HG03103 (cell line): ENCODE measurements around the gene UBE2E1.
A peak's percentile ranks its signal among the peaks of the same experiment; 100 is the strongest.
"Not testable (repeated sequence)": the region's sequence is repeated elsewhere in the genome, so short reads cannot be mapped to it uniquely, and the experiment has no call there.

Experiments used
- ATAC-seq: cut with Tn5 transposase; IDR thresholded peaks from one replicate; pipeline ENCODE4 v1.9.1; 2021; ENCODE audit warnings: low read depth; ENCODE audit not compliant: unreplicated experiment

UBE2E1 gene

GRCh38 chr3:23912335-23912734 is 106.6 kb downstream of the UBE2E1 start:
- ATAC-seq: not testable (repeated sequence)

- no peak for ATAC-seq
Observed at GRCh38 chr3:23913182-23913581, 107.4 kb downstream of the UBE2E1 start.

DNA sequence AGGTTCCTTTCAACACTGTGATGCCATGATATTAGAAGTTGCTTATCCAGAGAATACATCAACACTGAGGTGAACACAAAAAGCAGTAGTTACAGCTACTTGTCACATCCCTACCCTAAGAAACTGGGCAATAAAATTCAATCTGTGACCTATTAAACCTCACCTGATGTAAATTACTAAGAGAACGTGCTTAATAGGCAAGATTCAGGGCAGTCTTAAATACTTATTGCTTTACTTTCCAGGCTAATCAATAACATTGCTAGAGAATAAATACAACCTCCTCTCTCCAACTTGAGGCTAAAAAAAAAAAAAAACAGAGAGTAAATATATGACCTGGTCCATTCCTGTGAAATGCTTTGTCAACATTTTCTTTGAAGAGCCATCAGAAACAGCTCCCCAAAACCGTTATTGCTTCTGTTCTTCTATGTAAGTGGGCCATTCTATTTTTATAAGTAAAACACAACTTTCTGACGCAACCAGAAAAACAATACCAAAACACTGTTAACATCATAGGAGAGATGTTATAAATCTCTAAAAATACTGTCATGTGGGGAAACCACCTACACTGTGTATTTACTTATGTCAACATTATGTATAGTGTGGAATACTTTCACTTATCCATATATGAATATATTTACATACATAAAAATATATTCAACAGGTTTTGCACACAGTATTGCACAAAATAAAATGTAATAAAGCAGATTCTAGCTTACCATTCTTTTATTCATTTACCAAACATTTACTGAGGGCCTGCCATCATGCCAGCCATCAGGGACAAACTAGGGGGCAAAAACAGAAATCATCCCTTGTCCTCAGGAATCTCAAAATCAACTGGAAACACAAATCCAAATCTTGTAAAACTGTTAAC is 108.4 kb downstream of the UBE2E1 start:
- ATAC-seq: no peak

DNA sequence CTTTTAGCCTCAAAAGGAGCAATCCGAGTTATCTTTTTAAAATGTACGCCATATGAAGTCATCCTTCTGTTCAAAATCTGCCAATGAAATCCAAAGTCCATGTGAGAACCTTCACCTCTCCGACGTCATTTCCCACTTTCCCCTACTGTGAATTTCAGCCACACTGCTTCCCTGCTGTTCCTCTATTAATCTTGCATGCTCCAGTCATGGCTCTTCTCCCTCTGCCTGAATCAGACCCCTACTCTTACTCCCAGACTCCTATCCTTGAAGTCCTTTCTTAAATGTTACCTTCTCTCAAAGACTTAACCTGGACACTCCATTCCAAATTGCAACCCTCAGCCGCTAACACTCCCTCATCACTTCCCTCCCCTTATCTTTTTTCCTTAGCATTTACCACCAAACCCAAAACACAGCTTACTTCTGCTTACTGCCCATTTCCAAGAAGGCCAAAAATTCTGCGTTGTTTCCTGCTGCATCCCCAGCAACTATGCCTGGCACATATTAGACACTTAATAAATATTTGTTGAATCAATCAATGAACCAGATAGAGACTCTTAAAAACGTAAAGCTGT is 109.9 kb downstream of the UBE2E1 start:
- ATAC-seq: no peak

DNA sequence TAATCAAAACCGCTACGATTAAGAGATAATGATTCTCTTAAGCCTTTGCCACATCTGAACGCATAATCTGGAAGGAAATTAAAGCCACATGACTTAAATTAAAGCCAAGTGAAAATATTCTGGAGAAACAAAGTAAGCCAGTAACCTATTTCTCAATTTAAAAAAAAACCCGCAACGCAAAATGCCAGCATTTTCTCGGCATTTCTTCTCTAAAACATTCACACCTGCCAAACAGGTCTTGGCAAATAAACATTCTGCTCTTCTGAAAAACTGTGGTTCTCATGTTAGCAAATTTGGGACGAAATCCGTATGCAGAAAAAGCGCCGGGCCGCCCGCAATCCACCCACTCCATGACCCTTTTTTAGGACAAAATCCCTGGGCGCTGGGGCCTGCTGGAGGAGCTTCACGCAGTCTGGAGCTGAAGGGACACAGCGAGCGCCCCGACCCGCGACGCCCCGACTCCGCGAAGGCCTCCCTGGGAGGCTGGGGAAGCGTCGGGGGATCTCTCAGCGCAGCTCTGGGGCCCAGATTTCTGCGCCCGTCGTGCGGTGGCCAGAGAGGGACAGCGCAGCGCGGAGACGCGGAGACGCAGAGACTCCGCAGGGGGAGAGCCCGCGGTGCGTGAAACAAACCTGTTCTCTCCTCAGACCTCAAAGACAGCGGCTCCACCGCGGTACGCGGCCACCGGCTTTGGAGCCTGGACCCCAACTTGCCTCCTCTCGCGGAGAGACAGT is 110.6 kb downstream of the UBE2E1 start:
- ATAC-seq: peak; percentile 34

GRCh38 chr3:23916886-23917678 is 111.3 kb downstream of the UBE2E1 start, which contains the start of the genes NKIRAS1 and RPL15:
Gene NKIRAS1 (minus strand): TSS chr3:23916990. CDS start chr3:23910904, 6,086 bp downstream.
Gene RPL15 (plus strand): TSS chr3:23917132. CDS start chr3:23917860, 728 bp downstream.
- peak; percentile 90 for ATAC-seq

DNA sequence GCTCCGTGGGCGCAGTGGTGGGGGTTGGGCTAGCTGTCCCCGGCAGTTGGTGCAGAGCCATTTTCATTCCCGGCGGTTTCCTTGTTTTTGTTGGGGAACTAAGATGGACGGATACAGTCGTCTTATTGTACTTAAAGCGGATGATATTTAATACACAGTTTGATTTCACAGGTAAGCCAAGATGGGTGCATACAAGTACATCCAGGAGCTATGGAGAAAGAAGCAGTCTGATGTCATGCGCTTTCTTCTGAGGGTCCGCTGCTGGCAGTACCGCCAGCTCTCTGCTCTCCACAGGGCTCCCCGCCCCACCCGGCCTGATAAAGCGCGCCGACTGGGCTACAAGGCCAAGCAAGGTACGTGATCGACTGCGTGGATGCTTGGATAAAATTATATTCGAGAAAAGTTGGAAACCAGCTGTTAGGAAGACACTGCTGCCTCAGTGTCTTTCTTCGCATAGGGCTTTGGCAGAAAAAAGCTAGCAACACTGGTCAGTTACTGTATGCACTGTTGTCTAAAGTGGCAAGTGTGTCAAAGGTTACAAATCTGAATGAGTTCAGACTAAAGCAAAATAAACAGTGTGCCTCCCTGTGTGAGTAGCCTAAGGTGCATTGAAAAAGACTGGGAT is 112.0 kb downstream of the UBE2E1 start:
- not testable (repeated sequence) for ATAC-seq

DNA sequence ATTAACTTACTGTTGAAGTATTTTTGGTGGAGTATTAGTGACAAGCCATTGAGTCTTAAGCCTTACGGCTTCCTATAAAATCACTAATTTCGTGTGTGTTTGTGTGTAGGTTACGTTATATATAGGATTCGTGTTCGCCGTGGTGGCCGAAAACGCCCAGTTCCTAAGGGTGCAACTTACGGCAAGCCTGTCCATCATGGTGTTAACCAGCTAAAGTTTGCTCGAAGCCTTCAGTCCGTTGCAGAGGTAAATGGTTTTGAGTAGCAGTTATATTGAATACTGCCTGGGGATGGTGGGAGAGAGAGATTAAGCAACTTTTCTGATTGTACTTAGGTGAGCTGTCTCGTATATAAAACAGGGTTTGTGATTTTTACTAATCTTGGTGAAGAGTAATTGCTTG is 112.6 kb downstream of the UBE2E1 start:
- ATAC-seq: not testable (repeated sequence)

DNA sequence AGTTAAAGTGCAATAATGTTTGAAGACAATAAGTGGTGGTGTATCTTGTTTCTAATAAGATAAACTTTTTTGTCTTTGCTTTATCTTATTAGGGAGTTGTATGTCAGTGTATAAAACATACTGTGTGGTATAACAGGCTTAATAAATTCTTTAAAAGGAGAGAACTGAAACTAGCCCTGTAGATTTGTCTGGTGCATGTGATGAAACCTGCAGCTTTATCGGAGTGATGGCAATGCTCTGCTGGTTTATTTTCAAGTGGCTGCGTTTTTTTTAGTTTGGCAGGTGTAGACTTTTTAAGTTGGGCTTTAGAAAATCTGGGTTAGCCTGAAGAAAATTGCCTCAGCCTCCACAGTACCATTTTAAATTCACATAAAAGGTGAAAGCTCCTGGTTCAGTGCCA is 113.9 kb downstream of the UBE2E1 start:
- ATAC-seq: no peak

DNA sequence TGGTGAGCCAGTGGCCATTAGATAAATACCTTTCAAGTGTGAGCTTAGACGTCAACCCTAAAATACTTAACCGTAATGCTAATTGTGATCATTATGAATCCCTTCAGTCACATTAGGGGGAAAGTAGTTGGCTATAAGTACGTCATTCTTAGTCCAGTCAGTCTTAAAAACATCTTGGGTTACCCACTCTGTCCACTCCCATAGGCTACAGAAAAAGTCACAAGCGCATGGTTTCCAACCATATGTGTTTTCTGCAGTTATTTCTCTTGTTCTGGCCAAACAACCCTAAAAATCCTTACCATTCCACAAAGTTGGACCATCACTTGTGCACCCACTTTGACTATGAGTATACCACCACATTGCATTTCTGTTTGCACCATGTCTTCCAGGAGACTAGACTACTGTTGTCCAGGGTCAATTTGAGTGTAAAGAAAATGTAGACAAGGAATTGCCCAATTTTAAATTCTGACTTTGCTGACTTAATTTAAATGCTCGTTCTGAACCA is 114.4 kb downstream of the UBE2E1 start:
- ATAC-seq: no peak

- no peak for ATAC-seq
Observed at GRCh38 chr3:23921052-23921511, 115.3 kb downstream of the UBE2E1 start.

DNA sequence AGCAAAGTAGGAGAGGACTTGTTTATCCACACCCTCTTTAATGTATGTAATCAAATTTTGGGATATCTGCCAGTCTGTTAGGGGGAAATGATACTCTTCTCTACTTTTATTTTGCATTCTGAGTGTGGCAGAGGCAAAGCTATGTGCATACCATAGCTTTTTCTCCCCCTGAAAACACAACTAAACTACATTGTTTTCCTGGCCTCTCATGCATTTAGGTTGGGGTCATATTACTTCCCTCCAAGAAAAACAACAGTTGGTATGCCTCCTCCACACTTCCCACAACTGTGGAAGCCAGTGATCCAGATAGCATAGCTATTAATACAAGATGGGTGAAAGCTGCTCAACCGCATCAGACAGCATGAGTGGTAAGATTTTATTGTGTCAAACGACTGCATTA is 118.0 kb downstream of the UBE2E1 start:
- ATAC-seq: no peak

DNA sequence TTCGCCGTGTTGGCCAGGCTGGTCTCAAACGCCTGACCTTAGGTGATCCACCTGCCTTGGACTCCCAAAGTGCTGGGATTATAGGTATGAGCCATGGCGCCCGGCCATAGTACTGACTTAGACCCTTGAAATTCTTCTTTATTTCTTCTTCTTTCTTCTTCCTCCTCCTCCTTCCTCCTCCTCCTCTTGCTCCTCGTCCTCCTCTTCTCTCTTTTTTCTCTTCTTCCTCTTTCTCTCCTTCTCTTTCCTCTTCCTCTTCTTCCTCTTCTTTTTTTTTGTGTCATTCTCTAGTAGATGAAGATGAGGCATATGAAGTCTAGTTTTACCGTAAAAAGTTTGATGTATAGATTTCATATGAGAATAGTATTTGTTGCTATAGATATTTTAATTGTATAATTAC is 120.5 kb downstream of the UBE2E1 start:
- no peak for ATAC-seq

DNA sequence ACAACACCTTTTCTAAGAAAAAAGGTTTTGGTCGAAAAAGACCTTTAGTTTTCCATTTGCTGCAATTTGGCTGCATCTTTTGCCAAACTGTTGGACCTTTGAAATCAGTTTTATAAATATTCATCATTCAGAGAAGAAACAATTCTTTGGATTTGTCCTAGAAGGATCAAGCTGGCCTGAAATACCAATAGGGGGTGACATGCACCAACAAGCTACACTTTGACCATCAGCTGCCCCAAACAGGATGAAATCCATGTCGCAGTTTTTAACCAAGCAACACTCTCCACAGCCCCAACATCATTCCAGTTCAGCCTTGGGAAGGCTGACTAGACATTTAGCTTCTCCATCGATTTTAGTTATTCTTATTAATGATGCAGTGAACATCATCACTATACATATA is 121.0 kb downstream of the UBE2E1 start:
- no peak for ATAC-seq

- no peak for ATAC-seq
Observed at GRCh38 chr3:23928524-23928923, 122.8 kb downstream of the UBE2E1 start.

GRCh38 chr3:23931597-23931996 is 125.8 kb downstream of the UBE2E1 start:
- no peak for ATAC-seq

DNA sequence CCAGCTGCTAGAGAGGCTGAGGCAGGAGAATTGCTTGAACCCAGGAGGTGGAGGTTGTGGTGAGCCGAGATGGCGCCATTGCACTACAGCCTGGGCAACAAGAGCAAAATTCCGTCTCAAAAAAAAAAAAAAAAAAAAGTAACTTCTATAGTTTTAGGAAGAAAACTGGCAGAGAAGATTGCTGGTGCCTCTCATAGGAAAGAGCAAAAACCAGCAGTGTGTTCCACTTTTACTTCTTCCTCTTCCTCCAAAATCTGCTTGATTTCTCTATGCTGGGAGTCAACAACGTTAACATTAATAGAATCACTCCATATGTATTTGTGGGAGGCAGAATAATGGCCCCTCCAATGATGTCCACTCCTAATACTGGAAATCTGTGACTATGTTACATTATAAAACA is 126.8 kb downstream of the UBE2E1 start:
- no peak for ATAC-seq

- ATAC-seq: no peak
Observed at GRCh38 chr3:23934253-23934652, 128.5 kb downstream of the UBE2E1 start.

GRCh38 chr3:23937296-23937695 is 131.5 kb downstream of the UBE2E1 start:
- no peak for ATAC-seq

DNA sequence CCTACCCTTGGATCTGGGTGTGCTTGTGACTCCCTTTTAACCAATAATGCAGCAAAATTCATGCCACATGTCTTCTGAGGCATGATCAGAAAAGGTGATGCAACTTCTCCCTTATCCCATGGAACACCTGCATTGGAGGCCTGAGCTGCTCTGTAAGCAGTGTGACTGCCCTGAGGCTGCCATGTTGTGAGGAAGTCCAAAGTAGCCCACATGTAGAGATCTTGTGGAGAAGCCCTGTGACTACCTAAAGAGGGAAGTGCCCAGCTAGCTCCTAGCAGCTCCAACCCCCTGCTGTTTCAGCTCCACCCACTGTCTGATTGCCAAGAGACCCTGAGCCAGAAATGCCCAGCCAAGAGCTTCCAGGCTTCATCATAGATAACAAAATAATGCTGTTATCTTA is 132.9 kb downstream of the UBE2E1 start:
- ATAC-seq: no peak
